Measurements from ENCODE around the gene AMER3. TPM values are rescaled to one million over a fixed set of nuclear protein-coding genes. Genes with fewer than 3 reads are reported as not detected.

The AMER3 gene
- total RNA-seq, 2 experiments from 2014 or later, result not detected

- CTCF ChIA-PET, result interaction anchor here (0.6 to 3.5 kb wide), 18 partner anchors 23 to 465 kb away, joined by 3 to 62 read pairs (median 4); partner anchors contain the start of genes ARHGEF4 and FAM168B
- H3K36me3 Mint-ChIP-seq (ENCODE audit: low read depth), result no peaks in the 10 kb centered on the region
- POLR2A ChIA-PET, result interaction anchor here (0.7 to 2.0 kb wide), 11 partner anchors 22 to 455 kb away, joined by 3 to 13 read pairs (median 6); partner anchors contain the start of genes FAM168B, GPR148 and IMP4
- Histone ChIP-seq H3K4me3 (ENCODE audit: low read length) (peak overlapping the region; percentile 94), H3K27me3 (ENCODE audit: control insufficient read depth in 1 of 2, insufficient read depth in 2 of 2, low read length in 2 of 2) (peaks cover 0 to 2% of the 10 kb centered on the region in 2 experiments), H3K9me3 (ENCODE audit: control insufficient read depth in 1 of 2, insufficient read depth in 1 of 2, low read length in 2 of 2) (no peaks in the 10 kb centered on the region), H3K4me1 (ENCODE audit: insufficient read depth, low read length) (peaks cover 17% of the 10 kb centered on the region), H3K36me3 (ENCODE audit: insufficient read depth, low read length) (no peaks in the 10 kb centered on the region), H3K27ac (ENCODE audit: low read depth in 1 of 2, low read length in 2 of 2) (peak overlapping the region; percentile 74 to 87)
- peak; percentile 68 for TF ChIP-seq CTCF (IDR thresholded peaks at IDR 0.05)
- peak overlapping the region; percentile 71 for H3K27ac Mint-ChIP-seq
- ATAC-seq (ENCODE audit: poor library complexity) (peak; percentile 88), DNase-seq (peak; percentile 84 to 96 (median 90))
- H3K9me3 Mint-ChIP-seq, result no peaks in the 10 kb centered on the region
- peaks cover 7% of the 10 kb centered on the region for H3K4me1 Mint-ChIP-seq (ENCODE audit: low read depth)
- H3K4me3 Mint-ChIP-seq, result peak overlapping the region; percentile 85
- peaks cover 4% of the 10 kb centered on the region for H3K27me3 Mint-ChIP-seq
- intact Hi-C loops (cut with DNase I, micrococcal nuclease), result loop anchor here (1.0 to 10.0 kb wide), 7 partner anchors 23 to 697 kb away; partner anchors contain the start of genes IMP4 (in 1 of the 2), MZT2A (in 1 of the 2), MZT2B (in 1 of the 2) and SMPD4 (in 1 of the 2)
Observed at GRCh38 chr2:130797493-130798435, 42.4 kb downstream of the AMER3 start.

DNA sequence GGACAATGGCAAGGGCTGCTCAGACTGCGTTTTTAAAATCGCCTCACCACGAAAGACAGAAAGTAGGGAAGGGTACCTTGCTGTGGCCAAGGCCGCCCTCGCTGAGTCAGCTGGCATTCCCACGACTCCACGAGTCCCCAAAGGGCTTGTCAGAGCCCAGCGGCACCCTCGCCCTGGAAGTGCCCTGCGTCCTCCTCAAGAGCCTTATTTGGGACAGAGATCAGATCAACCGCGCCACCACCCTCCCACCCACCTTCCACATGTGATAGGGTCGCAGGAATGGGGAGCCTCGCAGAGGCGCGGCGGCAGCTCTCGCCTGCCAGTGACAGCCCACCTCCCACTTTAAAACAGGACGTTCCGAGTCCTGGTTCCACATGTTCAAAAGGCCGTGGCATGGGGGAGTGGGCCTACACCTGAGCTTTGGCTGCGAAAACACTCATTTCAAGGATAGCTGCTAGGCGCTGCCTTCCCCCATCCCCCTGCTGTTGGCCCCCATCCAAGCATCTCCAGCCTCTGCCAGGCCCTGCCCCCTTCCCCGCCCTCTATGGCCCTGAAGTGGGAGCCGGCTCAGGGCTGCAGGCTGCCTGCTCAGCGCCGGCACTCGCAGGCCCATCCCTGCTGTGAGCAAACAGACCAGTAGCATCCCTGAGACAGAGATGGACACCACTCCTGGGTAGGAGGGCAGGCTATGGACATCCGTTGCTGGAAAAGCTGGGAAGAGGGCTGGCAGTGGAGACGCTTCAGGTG is 43.3 kb downstream of the AMER3 start:
- Mint-ChIP-seq H3K9me3 (no peaks in the 10 kb centered on the region), H3K4me1 (ENCODE audit: low read depth) (peaks cover 7% of the 10 kb centered on the region), H3K27ac (peak overlapping the region; percentile 71), H3K4me3 (peak overlapping the region; percentile 78), H3K36me3 (ENCODE audit: low read depth) (no peaks in the 10 kb centered on the region), H3K27me3 (no peaks in the 10 kb centered on the region)
- no peaks in the 10 kb centered on the region for H3K36me3 ChIP-seq (ENCODE audit: insufficient read depth, low read length)
- H3K9me3 ChIP-seq (ENCODE audit: control insufficient read depth in 1 of 2, insufficient read depth in 1 of 2, low read length in 2 of 2), result no peaks in the 10 kb centered on the region
- ChIA-PET CTCF (interaction anchor here (1.1 to 3.5 kb wide), 2 partner anchors 22 to 76 kb away, joined by 5 to 62 read pairs; no protein-coding TSS in a partner anchor), POLR2A (interaction anchor here (1.4 to 2.0 kb wide), 3 partner anchors 73 to 456 kb away, joined by 4 to 13 read pairs (median 9); partner anchors contain the start of gene IMP4)
- peaks cover 0 to 2% of the 10 kb centered on the region in 2 experiments for H3K27me3 ChIP-seq (ENCODE audit: control insufficient read depth in 1 of 2, insufficient read depth in 2 of 2, low read length in 2 of 2)
- peaks cover 17% of the 10 kb centered on the region for H3K4me1 ChIP-seq (ENCODE audit: insufficient read depth, low read length)
- no peak for TF ChIP-seq CTCF (IDR thresholded peaks at IDR 0.05)
- DNase-seq, result peak in 3 of 14 experiments; percentile 8 to 29 (median 9)
- H3K4me3 ChIP-seq (ENCODE audit: low read length), result peak overlapping the region; percentile 94
- no peak overlapping the region for H3K27ac ChIP-seq (ENCODE audit: low read depth in 1 of 2, low read length in 2 of 2)
- intact Hi-C loops (cut with DNase I, micrococcal nuclease), result loop anchor here in 1 of 2 experiments (1.0 to 10.0 kb wide), 6 partner anchors 22 to 696 kb away; partner anchors contain the start of genes IMP4, MZT2A, MZT2B and SMPD4
- ATAC-seq (ENCODE audit: poor library complexity), result no peak

- ChIA-PET CTCF (interaction anchor here (3.5 kb wide), 1 partner anchor 75 kb away, joined by 62 read pairs; no protein-coding TSS in a partner anchor), POLR2A (no interaction called here)
- TF ChIP-seq CTCF (IDR thresholded peaks at IDR 0.05), result no peak
- H3K4me1 ChIP-seq (ENCODE audit: insufficient read depth, low read length), result peaks cover 17% of the 10 kb centered on the region
- no peak for DNase-seq
- Mint-ChIP-seq H3K4me1 (ENCODE audit: low read depth) (peaks cover 7% of the 10 kb centered on the region), H3K27ac (no peak overlapping the region), H3K27me3 (no peaks in the 10 kb centered on the region), H3K9me3 (no peaks in the 10 kb centered on the region), H3K36me3 (ENCODE audit: low read depth) (no peaks in the 10 kb centered on the region), H3K4me3 (peak overlapping the region; percentile 78)
- H3K4me3 ChIP-seq (ENCODE audit: low read length), result no peak overlapping the region
- ATAC-seq (ENCODE audit: poor library complexity), result no peak
- H3K27me3 ChIP-seq (ENCODE audit: control insufficient read depth in 1 of 2, insufficient read depth in 2 of 2, low read length in 2 of 2), result peaks cover 0 to 2% of the 10 kb centered on the region in 2 experiments
- intact Hi-C loops (cut with DNase I, micrococcal nuclease), result loop anchor here in 1 of 2 experiments (2.0 to 10.0 kb wide), 5 partner anchors 22 to 696 kb away; partner anchors contain the start of genes IMP4, MZT2A, MZT2B and SMPD4
- no peak overlapping the region for H3K27ac ChIP-seq (ENCODE audit: low read depth in 1 of 2, low read length in 2 of 2)
- H3K9me3 ChIP-seq (ENCODE audit: control insufficient read depth in 1 of 2, insufficient read depth in 1 of 2, low read length in 2 of 2), result no peaks in the 10 kb centered on the region
- no peaks in the 10 kb centered on the region for H3K36me3 ChIP-seq (ENCODE audit: insufficient read depth, low read length)
Observed at GRCh38 chr2:130799295-130799694, 44.0 kb downstream of the AMER3 start.

Data from CD4-positive, alpha-beta T cell (primary cell).